A673 (cell line): ENCODE data around the gene RNF149. TPM values are rescaled to one million over a fixed set of nuclear protein-coding genes. Genes with fewer than 3 reads are reported as not detected.

Experiments used
- BruUV-seq: library from RNA; stranded (reverse); fragments of 400-500 nt; replicated peaks from 2 replicates; lab custom pipeline; 2021; lab: Mats Ljungman, UMichigan
- CTCF ChIA-PET: fragments of 300-600 bp; sonication (Branson Sonifier 250); formaldehyde crosslinking; loops from one replicate; lab custom pipeline; 2022; ENCODE audit warnings: antibody characterized with exemption; lab: Charles Lee
- POLR2A ChIA-PET: fragments of 300-600 bp; sonication (Branson Sonifier 250); formaldehyde crosslinking; loops from one replicate; lab custom pipeline; 2022; ENCODE audit warnings: antibody characterized with exemption; ENCODE audit not compliant: low non-redundant PET; lab: Charles Lee
- DNase-seq: peaks from one replicate; pipeline ENCODE4 v3.0.0-alpha.2; 2015; ENCODE audit warnings: low spot score
- H3K27ac ChIP-seq: fragments of 200-600 bp; sonication (generic); 2 replicates; pipeline ENCODE4 v1.5.1; 2016; ENCODE audit warnings: mixed run types, low read depth, mild to moderate bottlenecking, mixed read lengths, antibody characterized with exemption, low read length; ENCODE audit not compliant: poor library complexity, severe bottlenecking
- H3K27me3 ChIP-seq: fragments of 200-600 bp; sonication (generic); replicated peaks from 2 replicates; pipeline ENCODE4 v1.6.1; 2017; ENCODE audit warnings: mixed run types, low read depth, mild to moderate bottlenecking, mixed read lengths, antibody characterized with exemption, low read length; ENCODE audit not compliant: insufficient read depth, poor library complexity
- H3K36me3 ChIP-seq: fragments of 200-600 bp; sonication (generic); 2 replicates; pipeline ENCODE4 v1.6.1; 2016; ENCODE audit warnings: mixed run types, mild to moderate bottlenecking, mixed read lengths, antibody characterized with exemption, low read length; ENCODE audit not compliant: insufficient read depth, poor library complexity, severe bottlenecking
- H3K4me1 ChIP-seq: fragments of 200-600 bp; sonication (generic); 2 replicates; pipeline ENCODE4 v1.6.1; 2017; ENCODE audit warnings: mixed run types, mild to moderate bottlenecking, mixed read lengths, antibody characterized with exemption, low read length; ENCODE audit not compliant: insufficient read depth, poor library complexity, severe bottlenecking
- H3K4me3 ChIP-seq: fragments of 200-600 bp; sonication (generic); 2 replicates; pipeline ENCODE4 v1.5.1; 2016; ENCODE audit warnings: low read depth, mixed run types, mild to moderate bottlenecking, mixed read lengths, low read length; ENCODE audit not compliant: poor library complexity, severe bottlenecking
- H3K9me3 ChIP-seq: fragments of 200-600 bp; sonication (generic); 2 replicates; pipeline ENCODE4 v1.6.1; 2016; ENCODE audit warnings: mixed run types, low read depth, mild to moderate bottlenecking, mixed read lengths, antibody characterized with exemption, low read length; ENCODE audit not compliant: poor library complexity, severe bottlenecking
- CTCF ChIP-seq: fragments of 300-800, 200-600 bp; sonication (generic); conservative IDR thresholded peaks from 2 replicates; pipeline ENCODE4 v1.5.1; 2017; ENCODE audit warnings: low read depth, mild to moderate bottlenecking, antibody characterized with exemption, low read length, moderate library complexity, mixed read lengths
- EZH2 ChIP-seq: fragments of 200-600 bp; sonication (generic); IDR thresholded peaks from 2 replicates; pipeline ENCODE4 v1.6.1; 2017; ENCODE audit warnings: borderline replicate concordance, low read depth, mild to moderate bottlenecking, mixed read lengths, antibody characterized with exemption, low read length; ENCODE audit not compliant: poor library complexity, severe bottlenecking
- intact Hi-C: fragments of 100-400 bp; cut with micrococcal nuclease; formaldehyde crosslinking; loops from one replicate; pipeline ENCODE4 v1.10.0; 2022; ENCODE audit not compliant: unreplicated experiment
- total RNA-seq: library from RNA; stranded (reverse); gene quantifications from 2 replicates; pipeline ENCODE4 v1.2.3, GENCODE V29; 2021

RNF149 gene
- total RNA-seq, 1 experiment from 2014 or later, result 26.8 TPM

GRCh38 chr2:101346909-101347308 lies 38.4 kb upstream of the RNF149 start:
- ChIA-PET CTCF (no interaction called here), POLR2A (interaction anchor here (0.6 kb wide), 1 partner anchor 196 kb away, joined by 3 read pairs; no protein-coding TSS in a partner anchor)
- H3K27me3 ChIP-seq, result no peaks in the 10 kb centered on the region
- no peak overlapping the region for H3K27ac ChIP-seq
- intact Hi-C loops, result no loop called here
- TF ChIP-seq CTCF (no peak), EZH2 (no peak)
- no peaks in the 10 kb centered on the region for H3K36me3 ChIP-seq
- BruUV-seq, result no TSS peak
- no peak overlapping the region for H3K4me3 ChIP-seq
- H3K4me1 ChIP-seq, result no peaks in the 10 kb centered on the region
- no peak for DNase-seq
- no peaks in the 10 kb centered on the region for H3K9me3 ChIP-seq

- Histone ChIP-seq H3K27ac (no peak overlapping the region), H3K4me3 (no peak overlapping the region), H3K4me1 (no peaks in the 10 kb centered on the region), H3K27me3 (no peaks in the 10 kb centered on the region), H3K9me3 (no peaks in the 10 kb centered on the region), H3K36me3 (no peaks in the 10 kb centered on the region)
- ChIA-PET POLR2A (no interaction called here), CTCF (no interaction called here)
- TF ChIP-seq CTCF (no peak), EZH2 (no peak)
- no TSS peak for BruUV-seq
- intact Hi-C loops, result loop anchor here (5.0 kb wide), 1 partner anchor 1103 kb away; no protein-coding TSS in a partner anchor
- no peak for DNase-seq
Measured at GRCh38 chr2:101344137-101344536, 35.6 kb upstream of the RNF149 start.

GRCh38 chr2:101342625-101343008 lies 34.1 kb upstream of the RNF149 start:
- Histone ChIP-seq H3K27ac (no peak overlapping the region), H3K27me3 (no peaks in the 10 kb centered on the region), H3K4me1 (no peaks in the 10 kb centered on the region), H3K4me3 (no peak overlapping the region), H3K36me3 (no peaks in the 10 kb centered on the region), H3K9me3 (no peaks in the 10 kb centered on the region)
- ChIA-PET POLR2A (no interaction called here), CTCF (interaction anchor here (0.5 to 2.1 kb wide), 18 partner anchors 11 to 909 kb away, joined by 3 to 13 read pairs (median 4); partner anchors contain the start of genes CREG2 and RNF149)
- TF ChIP-seq EZH2 (no peak), CTCF (no peak)
- intact Hi-C loops, result loop anchor here (5.0 kb wide), 1 partner anchor 1105 kb away; no protein-coding TSS in a partner anchor
- no TSS peak for BruUV-seq
- DNase-seq, result no peak
